Colonic mucosa (tissue), 4 donors: ENCODE results near the gene RITA1. TPM values are rescaled to one million over a fixed set of nuclear protein-coding genes. Genes with fewer than 3 reads are reported as not detected.

ENCODE experiments used
- DNase-seq: peaks from one replicate; pipeline ENCODE4 v3.0.0-alpha.2; 2020
- H3K27ac ChIP-seq: fragments of 200-600 bp; one replicate; pipeline ENCODE4 v1.8.0; 2021
- H3K27me3 ChIP-seq: fragments of 200-600 bp; one replicate; pipeline ENCODE4 v1.8.0; 2021
- H3K36me3 ChIP-seq: fragments of 200-600 bp; one replicate; pipeline ENCODE4 v1.8.0; 2021
- H3K4me1 ChIP-seq: fragments of 200-600 bp; one replicate; pipeline ENCODE4 v1.8.0; 2021; ENCODE audit warnings: mild to moderate bottlenecking
- H3K4me3 ChIP-seq: fragments of 200-600 bp; one replicate; pipeline ENCODE4 v1.8.0; 2021
- H3K9ac ChIP-seq, 2 donors: one replicate each; pipeline ENCODE4 v1.7.0; 2013; ENCODE audit warnings: control low read depth in 2 of 2, low read depth in 2 of 2, low read length in 2 of 2
- H3K9me3 ChIP-seq: fragments of 200-600 bp; one replicate; pipeline ENCODE4 v1.8.0; 2021
- intact Hi-C: fragments of 100-400 bp; cut with DNase I; formaldehyde crosslinking; loops from one replicate; pipeline ENCODE4 v1.14.1; 2022
- total RNA-seq, 2 donors: library from RNA; stranded (reverse); fragmentation: NEBNext Ultra II Directional in 1 of 2; extraction: Animal tissue kit (Norgen Biotek cat#: 25700) in 1 of 2; gene quantifications; one replicate each; pipeline ENCODE4 v1.2.1, GENCODE V29; 2021
- TF ChIP-seq, protein P1 (sequence below): fragments of 200-600 bp; IDR thresholded peaks from one replicate; pipeline ENCODE4 v1.8.0; 2022; ENCODE audit warnings: antibody characterized with exemption, mild to moderate bottlenecking
- donor health status: healthy.
- donor health status: DM: no; HTN: no; CAD: no.
- donor health status: DM: no; HTN: no; CAD: no.

The RITA1 gene
- total RNA-seq, 2 donors from 2014 or later: 13.9 to 26.9 TPM

DNA sequence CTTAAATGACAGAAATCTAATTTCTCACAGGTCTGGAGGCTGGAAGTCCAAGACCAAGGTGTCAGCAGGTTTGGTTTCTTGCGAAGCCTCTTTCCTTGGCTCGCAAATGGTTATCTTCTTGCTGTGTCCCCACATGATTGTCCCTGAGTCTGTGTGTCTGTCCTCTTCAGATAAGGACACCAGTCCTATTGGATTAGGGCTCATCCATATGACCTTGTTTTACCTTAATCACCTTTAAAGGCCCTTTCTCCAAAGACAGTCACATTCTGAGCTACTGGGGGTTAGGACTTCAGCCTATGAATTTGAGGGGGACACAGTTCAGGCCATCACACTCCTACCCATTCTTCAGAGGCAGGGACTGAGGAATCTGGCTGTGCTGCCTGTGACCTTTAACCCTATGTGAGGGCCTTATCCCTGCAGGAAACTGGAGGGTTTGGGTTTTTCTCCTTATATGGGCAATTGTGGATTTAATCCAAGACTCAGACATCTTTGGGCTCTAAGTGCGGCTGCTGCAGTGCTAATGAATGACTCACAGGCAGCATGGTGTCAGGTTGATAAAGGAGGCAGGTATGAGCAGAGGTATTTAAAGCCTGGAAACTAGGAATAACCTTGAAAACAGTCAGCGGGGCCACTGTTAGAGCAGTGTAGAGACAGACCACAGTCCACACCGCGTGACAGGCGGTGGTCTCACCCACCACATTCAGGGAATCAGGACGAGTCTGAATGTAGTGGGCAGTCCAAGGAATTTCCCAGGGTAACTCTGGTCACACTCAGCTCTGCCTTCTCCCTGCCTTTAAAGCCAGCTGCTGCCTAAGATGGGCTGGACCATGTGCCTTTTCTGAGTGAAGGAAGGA lies 45.9 kb downstream of the RITA1 start:
- Histone ChIP-seq H3K4me1 (peaks cover 5% of the 10 kb centered on the region), H3K36me3 (peaks cover 5% of the 10 kb centered on the region), H3K9ac (no peak overlapping the region), H3K9me3 (no peaks in the 10 kb centered on the region), H3K4me3 (no peak overlapping the region), H3K27me3 (no peaks in the 10 kb centered on the region), H3K27ac (no peak overlapping the region)
- TF ChIP-seq, protein P1, sequence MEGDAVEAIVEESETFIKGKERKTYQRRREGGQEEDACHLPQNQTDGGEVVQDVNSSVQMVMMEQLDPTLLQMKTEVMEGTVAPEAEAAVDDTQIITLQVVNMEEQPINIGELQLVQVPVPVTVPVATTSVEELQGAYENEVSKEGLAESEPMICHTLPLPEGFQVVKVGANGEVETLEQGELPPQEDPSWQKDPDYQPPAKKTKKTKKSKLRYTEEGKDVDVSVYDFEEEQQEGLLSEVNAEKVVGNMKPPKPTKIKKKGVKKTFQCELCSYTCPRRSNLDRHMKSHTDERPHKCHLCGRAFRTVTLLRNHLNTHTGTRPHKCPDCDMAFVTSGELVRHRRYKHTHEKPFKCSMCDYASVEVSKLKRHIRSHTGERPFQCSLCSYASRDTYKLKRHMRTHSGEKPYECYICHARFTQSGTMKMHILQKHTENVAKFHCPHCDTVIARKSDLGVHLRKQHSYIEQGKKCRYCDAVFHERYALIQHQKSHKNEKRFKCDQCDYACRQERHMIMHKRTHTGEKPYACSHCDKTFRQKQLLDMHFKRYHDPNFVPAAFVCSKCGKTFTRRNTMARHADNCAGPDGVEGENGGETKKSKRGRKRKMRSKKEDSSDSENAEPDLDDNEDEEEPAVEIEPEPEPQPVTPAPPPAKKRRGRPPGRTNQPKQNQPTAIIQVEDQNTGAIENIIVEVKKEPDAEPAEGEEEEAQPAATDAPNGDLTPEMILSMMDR: no peak
- DNase-seq: no peak
- intact Hi-C loops: no loop called here

DNA sequence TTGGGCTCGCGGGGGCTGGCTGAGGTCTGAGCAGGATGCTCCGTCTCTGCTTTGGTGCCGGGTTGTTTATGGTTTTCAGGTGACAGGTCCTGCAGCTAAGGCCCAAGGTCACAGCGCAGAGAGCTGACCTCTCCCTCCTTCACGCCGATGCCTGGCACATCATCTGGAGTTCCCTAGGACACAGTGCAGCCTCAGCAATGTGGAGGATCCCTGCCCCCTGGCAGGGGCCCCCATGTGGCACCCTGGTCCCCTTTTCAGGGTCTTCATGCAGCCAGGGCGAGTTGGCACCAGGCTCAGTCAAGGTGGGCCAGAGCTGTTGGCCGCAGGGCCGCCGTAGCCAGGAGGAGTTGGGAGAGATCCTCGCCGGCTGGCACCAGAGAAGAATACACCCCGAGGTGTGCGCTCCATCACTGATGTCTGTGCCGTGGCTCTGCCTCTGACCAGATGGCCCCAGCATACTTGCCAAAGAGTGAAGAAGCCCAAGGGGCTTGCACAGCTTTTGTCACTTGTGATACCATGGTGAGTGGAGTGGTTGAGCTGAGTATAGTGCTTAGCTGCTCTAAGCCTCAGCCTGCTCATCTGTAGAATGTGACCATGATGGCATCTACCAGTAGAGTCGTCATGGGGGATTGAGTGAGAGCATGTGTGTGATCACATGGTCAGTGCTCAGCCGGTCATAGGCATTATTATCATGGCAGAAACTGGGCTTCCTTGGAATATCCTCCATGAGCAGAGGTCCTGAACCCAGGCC lies 46.7 kb downstream of the RITA1 start:
- intact Hi-C loops: no loop called here
- Histone ChIP-seq H3K36me3 (peaks cover 5% of the 10 kb centered on the region), H3K9ac (peak overlapping the region in 1 of 2 donors; percentile 1), H3K9me3 (no peaks in the 10 kb centered on the region), H3K4me1 (peaks cover 12% of the 10 kb centered on the region), H3K4me3 (no peak overlapping the region), H3K27ac (peak overlapping the region; percentile 36), H3K27me3 (no peaks in the 10 kb centered on the region)
- TF ChIP-seq, protein P1: no peak
- no peak for DNase-seq

DNA sequence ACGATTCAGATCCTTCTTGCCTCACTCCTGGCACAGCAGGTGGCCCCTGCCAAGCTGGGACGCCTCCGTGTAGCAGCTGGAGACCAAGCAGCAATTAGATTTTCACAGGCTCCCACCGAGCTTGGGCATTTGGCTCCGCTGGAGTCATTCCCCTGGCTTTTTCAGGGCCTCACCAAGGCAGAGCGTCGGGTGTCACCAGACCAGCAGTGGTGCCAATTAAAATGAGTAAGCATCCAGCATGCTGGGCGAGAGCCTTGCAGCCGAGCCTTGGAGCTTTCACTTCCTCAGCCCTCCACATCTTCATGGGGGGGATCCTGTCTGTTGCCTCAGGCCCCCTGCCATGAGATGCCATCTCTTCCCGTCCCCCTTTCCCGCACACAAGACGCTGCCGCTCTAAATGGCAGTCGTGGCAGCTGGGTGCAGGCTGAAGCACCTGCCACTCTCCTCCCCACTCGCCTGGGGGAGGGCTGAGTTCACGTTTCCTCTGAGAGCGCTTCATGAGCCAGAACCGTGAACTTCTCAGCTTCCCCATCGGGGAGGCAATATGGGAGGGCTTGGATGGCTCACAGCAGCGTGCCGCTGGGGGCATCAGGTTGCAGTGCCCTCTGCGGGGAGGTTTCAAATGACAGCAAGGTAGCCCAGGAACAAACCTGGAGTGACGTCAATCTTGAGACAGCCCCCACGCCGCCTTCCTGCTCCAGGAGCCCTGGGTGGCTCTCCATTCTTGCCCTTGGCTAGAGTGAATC lies 47.5 kb downstream of the RITA1 start:
- peak overlapping the region in 1 of 2 donors; percentile 1 for H3K9ac ChIP-seq
- DNase-seq: no peak
- no peaks in the 10 kb centered on the region for H3K9me3 ChIP-seq
- H3K27me3 ChIP-seq: no peaks in the 10 kb centered on the region
- TF ChIP-seq, protein P1: no peak
- intact Hi-C loops: no loop called here
- no peak overlapping the region for H3K4me3 ChIP-seq
- H3K4me1 ChIP-seq: peaks cover 14% of the 10 kb centered on the region
- peaks cover 5% of the 10 kb centered on the region for H3K36me3 ChIP-seq
- H3K27ac ChIP-seq: peak overlapping the region; percentile 36

DNA sequence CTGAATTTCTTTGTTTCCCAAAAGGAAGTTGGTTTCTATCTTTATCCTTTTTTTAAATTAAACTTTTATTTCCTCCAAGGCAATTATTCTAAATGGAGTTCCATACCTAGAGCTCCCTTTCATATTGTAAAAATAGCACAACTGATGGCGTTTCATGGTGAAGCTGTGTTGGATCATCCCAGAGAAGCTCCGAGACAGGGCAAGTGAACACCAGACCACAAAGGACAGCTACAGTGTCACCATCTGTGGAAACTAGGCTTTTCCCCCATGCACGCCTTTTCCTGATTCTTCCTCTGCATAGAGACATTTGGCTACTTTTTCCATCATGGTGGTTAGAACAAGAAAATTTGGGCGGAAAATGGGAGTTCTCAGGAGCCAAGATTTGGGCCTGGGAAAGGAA lies 48.4 kb downstream of the RITA1 start:
- Histone ChIP-seq H3K4me1 (peaks cover 22% of the 10 kb centered on the region), H3K27ac (no peak overlapping the region), H3K9ac (peak overlapping the region in 1 of 2 donors; percentile 6), H3K9me3 (no peaks in the 10 kb centered on the region), H3K36me3 (peaks cover 5% of the 10 kb centered on the region), H3K27me3 (no peaks in the 10 kb centered on the region), H3K4me3 (no peak overlapping the region)
- DNase-seq: no peak
- TF ChIP-seq, protein P1: no peak
- intact Hi-C loops: no loop called here

DNA sequence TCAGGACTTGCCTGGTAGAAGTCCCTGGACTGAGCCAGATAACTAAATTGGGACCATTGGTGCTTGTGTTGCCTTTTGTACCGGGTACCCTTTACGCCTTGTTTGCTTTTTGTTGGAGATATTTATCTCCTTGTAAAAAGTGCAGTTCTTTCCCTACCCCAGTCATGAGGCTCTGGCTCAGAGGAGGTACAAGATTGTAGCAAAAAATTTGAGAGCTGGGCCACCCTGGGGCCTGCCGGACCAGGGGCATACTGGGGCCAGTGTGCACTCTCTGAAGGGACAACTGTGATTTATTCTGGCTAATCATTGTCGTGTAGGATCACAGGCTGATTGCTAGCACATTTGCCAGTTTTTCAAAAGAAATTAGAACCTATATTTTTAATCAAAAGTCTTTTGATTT lies 49.0 kb downstream of the RITA1 start:
- intact Hi-C loops: no loop called here
- peak overlapping the region in 1 of 2 donors; percentile 6 for H3K9ac ChIP-seq
- TF ChIP-seq, protein P1: no peak
- no peak overlapping the region for H3K4me3 ChIP-seq
- H3K36me3 ChIP-seq: peaks cover 5% of the 10 kb centered on the region
- no peaks in the 10 kb centered on the region for H3K27me3 ChIP-seq
- no peak overlapping the region for H3K27ac ChIP-seq
- no peaks in the 10 kb centered on the region for H3K9me3 ChIP-seq
- DNase-seq: no peak
- H3K4me1 ChIP-seq: peaks cover 19% of the 10 kb centered on the region
